HG03095 (cell line): ENCODE measurements around the gene YAF2.

Experiments used
- ATAC-seq: cut with Tn5 transposase; IDR thresholded peaks from one replicate; pipeline ENCODE4 v1.9.1; 2021; ENCODE audit warnings: moderate library complexity; ENCODE audit not compliant: unreplicated experiment

The YAF2 gene

GRCh38 chr12:42238240-42239140 lies at the start of gene YAF2:
Gene YAF2, minus strand, starts transcription at chr12:42238248. Its CDS starts 68 bp downstream, at chr12:42238180.
- ATAC-seq, result peak; percentile 71

DNA sequence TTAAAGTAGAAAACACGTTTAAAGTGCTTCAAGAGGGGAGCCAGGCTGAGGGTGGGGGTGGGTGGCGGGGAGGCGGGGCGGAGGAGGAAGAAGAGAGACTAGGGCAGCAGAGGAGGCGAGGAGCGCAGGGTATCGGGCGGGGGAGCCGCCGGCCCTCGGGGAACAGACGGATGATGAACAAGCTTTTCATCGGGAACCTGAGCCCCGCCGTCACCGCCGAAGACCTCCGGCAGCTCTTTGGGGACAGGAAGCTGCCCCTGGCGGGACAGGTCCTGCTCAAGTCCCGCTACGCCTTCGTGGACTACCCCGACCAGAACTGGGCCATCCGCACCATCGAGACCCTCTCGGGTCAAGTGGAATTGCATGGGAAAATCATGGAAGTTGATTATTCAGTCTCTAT lies 48.7 kb upstream of the YAF2 start:
- ATAC-seq, result no peak

GRCh38 chr12:42285431-42285830 lies 47.4 kb upstream of the YAF2 start:
- no peak for ATAC-seq

- ATAC-seq, result no peak
These were observed 46.8 kb upstream of the YAF2 start for GRCh38 chr12:42284876-42285275.

DNA sequence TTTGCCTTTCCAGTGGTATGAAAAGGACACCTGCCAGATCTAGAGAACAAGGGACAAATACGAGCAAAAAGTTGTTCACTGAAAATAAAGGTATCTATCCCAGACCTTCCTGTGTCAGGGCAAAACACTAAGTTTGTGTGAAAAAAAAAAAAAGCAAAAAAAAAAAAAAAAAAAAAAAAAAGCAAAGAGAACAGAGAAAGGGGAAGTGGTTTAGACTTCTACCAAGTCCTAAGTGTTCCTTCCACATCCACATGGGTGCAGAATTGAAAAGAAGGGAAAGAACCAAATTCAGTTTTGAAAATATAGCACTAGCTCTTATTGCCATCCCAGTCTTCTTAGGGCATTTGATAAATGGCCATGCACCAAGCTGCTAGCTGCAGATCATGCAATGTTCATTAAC lies 46.1 kb upstream of the YAF2 start:
- ATAC-seq, result no peak

- ATAC-seq, result no peak
These were observed 45.7 kb upstream of the YAF2 start for GRCh38 chr12:42283739-42284138.

GRCh38 chr12:42282294-42282693 lies 44.2 kb upstream of the YAF2 start:
- no peak for ATAC-seq

- no peak for ATAC-seq
These were observed 43.8 kb upstream of the YAF2 start for GRCh38 chr12:42281844-42282243.

DNA sequence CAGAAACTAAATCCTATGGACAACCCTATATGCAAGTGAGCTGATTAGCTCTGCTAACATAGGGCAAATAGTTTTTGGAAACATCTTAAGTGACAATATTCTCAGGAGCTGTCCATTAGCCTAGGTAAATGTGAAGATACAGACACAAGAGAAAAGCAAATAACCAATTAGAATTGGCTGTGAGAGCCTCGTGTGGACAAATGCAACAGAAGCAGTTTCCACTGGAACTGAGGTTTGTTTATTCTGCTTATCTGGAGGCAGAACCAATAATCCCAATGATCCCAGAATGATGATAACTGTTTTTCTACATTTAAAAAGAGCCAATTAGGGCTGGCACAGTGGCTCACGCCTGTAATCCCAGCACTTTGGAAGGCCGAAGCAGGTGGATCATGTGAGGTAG lies 43.2 kb upstream of the YAF2 start:
- no peak for ATAC-seq

DNA sequence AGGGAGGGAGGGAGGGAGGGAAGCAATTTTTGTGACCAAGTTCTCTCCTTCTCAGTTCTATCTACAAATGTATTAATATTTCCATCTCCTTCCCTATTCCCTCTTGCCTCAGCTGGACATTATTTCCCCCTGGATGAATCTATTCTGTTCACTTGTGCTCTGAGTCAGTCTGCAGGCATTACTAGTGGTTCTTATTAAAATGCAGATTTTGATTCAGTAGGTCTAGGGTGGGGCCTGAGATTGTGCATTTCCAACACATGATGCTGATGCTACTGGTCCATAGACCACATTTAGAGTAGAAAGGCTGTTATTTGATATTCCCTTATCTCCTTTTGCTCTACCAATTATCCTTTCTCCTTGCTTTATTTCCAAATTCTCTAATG lies 40.1 kb upstream of the YAF2 start:
- ATAC-seq, result no peak

GRCh38 chr12:42277396-42278127 lies 39.5 kb upstream of the YAF2 start:
- no peak for ATAC-seq

GRCh38 chr12:42275499-42275898 lies 37.5 kb upstream of the YAF2 start:
- no peak for ATAC-seq

DNA sequence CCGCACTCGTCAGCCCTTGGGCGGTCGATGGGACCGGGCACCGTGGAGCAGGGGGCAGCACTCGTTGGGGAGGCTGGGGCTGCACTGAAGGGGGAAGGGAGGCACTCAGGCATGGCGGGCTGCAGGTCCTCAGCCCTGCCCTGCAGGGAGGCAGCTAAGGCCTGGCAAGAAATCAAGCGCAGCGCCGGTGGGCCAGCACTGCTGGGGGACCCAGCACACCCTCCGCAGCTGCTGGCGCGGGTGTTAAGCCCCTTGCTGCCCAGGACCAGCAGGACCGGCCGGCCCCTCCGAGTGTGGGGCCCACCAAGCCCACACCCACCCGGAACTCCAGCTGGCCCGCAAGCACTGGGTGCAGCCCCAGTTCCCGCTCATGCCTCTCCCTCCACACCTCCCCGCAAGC lies 35.7 kb upstream of the YAF2 start:
- no peak for ATAC-seq

- ATAC-seq, result no peak
These were observed 32.5 kb upstream of the YAF2 start for GRCh38 chr12:42270596-42270995.

- ATAC-seq, result no peak
These were observed 29.6 kb upstream of the YAF2 start for GRCh38 chr12:42267413-42268190.

DNA sequence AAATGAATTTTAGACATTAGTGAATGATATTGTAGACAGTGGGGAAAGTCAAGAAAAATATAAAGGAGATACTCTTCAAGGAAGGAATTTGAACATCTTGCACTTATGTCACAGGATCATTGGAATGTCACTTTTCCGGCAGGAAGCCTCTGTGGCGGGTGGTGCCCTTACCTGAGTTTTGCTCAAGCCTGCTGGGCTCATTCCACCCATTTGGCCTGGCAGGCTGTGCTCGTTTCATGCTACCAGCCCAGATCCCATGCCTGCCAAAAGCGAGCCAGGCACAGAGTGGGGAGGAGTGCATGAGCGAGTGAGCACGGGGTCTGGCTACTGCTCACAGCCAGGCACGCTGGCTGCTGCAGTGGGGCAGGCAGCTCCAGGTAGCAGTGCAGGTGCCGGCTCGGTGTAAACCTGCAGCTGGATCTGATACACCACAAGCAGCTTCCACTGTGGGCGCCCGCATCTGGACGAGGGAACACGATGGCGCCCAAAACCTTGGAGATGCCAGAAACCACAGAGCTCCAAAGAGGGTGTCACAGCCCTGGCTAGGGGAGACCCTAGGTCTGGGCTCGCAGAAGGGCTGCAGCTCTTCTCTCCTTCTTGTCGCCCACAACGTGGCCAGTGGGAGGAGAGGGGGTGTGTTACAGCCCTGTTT lies 28.7 kb upstream of the YAF2 start:
- no peak for ATAC-seq

DNA sequence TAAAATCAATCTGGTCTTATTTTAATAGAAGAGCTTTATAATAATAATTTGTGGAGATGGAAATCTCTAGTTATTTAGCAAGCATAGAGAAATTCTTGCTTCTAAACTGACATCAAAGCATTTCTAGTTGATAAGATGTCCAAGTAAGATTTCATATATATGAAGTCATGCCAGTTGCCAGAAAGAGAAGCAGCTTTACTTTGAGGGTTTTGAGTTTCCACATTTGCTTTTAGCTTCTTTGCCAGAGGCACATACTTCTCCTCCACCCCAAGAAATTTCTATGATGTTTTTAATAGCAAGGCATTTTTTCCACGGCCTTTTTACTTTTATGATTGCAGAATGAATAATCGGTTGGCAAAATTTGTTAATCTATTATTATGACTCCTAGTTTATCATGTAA lies 24.2 kb upstream of the YAF2 start:
- no peak for ATAC-seq

DNA sequence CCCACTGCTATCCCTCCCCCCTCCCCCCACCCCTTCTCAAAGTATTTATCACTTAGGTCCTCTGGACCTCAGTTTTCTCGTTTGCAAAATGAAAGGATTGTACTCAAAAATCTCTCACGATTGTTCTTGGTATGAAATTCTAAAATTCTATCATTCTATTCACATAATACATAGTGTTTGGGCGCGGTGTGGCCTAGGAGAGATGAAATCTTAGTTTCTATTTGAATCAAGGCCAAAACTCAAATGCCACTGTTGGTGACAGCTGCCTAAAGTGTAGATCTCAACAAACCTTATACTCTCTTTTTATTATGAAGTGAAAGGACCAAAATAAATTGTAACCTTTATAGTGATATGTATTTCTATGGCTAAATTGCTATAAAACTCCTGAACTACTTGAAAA lies 23.7 kb upstream of the YAF2 start:
- ATAC-seq, result no peak

DNA sequence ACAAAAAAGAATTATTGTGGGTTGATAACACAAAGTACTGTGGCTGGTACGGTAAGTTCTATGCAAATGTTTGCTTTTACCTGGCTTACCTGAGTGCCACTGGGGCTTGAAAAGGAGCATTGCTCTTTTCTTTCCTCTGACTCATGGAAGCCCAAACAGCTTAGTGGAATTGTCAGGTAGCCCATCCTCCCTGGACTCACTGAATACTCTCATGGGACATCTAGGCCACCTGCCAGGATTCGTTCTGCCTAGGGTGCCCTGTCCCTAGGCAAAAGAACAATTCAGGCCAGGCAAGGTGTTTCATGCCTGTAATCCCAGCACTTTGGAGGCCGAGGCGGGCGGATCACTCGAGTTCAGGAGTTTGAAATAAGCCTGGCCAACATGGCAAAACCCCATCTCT lies 22.5 kb upstream of the YAF2 start:
- no peak for ATAC-seq

DNA sequence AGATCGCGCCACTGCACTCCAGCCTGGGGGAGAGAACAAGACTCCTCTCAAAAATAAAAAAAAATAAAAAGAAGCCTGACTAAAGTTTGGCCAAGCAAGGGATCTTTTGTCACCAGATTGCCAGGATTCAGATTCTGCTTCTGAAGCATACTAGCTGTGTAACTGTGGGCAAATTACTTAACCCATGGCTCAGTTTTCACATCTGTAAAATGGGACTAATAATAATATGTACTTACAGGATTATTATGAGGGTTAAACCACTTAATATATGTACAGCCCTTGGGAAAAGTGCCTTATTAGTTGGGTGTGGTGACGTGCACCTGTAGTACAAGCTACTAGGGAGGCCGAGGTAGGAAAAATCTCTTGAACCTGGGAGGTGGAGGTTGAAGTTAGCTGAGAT lies 21.7 kb upstream of the YAF2 start:
- ATAC-seq, result no peak

GRCh38 chr12:42255866-42256261 lies 17.8 kb upstream of the YAF2 start:
- no peak for ATAC-seq
